GM21381 (cell line): ENCODE measurements around the gene SH3BP5L.

Experiments
- ATAC-seq: cut with Tn5 transposase; IDR thresholded peaks from one replicate; pipeline ENCODE4 v1.9.1; 2021; ENCODE audit warnings: mild to moderate bottlenecking, moderate library complexity; ENCODE audit not compliant: unreplicated experiment

The SH3BP5L gene

DNA sequence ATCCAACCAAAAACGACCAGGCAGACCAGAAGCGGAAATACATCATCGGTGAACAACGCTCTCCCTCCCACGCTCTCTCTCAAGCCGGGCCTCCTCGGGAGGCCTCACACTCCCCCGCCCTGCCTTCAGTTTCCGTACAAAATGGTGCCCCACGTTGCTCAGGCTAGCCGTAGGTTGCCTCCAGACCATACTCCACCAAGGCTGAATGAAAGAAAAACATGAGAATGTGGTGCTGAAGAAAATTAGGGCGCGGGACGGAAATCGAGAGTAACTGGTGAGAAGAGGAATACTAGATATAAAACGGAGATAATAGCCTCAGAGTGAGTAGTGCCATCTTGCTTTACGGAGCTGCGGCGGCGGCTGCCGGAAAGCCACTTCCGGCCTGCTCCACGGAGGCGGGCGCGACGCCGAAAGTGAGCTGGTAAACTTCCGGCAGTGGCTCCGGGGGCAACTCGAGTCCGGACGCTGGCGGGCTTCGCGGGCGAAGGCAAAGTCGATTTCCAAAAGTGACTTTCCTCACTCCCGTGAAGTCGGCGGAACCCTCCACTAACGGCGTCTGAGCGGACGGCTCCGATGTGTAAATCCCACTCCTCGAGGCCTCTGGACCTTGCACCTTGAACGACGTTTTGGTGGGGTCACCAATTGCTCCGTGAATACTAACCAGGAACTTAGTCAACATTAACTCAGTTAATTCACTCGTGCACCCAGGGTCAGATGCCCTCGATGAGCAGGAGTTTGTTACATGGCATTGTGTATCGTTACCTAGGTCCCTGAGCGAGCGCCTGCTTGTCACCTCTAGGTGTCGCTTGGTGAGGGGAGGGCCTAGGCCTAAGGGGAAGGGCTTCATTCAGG is at the start of gene SH3BP5L:
SH3BP5L (minus strand) TSS at position 7 of the 852 bp plus-strand sequence. CDS start 980 bp downstream, outside the sequence.
- peak; percentile 89 for ATAC-seq

DNA sequence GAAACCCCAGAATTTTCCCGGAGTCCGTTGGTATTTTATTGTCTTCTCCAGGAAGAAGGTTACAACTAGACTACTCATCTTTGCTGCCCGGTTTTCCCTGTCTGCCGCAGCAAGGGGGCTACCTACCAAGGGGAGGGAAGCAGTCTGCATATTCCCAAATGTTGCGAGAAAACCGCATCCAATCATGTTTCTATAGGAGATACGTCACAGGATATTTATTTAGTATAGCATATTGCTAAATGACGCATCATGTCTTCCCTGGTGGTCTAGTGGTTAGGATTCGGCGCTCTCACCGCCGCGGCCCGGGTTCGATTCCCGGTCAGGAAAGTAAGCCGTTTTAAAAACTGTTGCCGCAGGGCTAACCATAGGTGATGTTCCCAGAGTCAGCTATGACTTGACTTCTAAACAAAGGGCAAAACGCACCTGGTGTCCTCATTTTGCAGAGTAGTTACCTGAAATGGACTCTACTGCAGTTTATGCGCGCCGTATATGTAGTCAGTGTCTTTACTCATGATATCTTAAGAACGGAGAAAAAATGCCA is 48.3 kb upstream of the SH3BP5L start:
- ATAC-seq: peak; percentile 46

- ATAC-seq: peak; percentile 78
Observed at GRCh38 chr1:248873409-248873992, 47.8 kb upstream of the SH3BP5L start.

DNA sequence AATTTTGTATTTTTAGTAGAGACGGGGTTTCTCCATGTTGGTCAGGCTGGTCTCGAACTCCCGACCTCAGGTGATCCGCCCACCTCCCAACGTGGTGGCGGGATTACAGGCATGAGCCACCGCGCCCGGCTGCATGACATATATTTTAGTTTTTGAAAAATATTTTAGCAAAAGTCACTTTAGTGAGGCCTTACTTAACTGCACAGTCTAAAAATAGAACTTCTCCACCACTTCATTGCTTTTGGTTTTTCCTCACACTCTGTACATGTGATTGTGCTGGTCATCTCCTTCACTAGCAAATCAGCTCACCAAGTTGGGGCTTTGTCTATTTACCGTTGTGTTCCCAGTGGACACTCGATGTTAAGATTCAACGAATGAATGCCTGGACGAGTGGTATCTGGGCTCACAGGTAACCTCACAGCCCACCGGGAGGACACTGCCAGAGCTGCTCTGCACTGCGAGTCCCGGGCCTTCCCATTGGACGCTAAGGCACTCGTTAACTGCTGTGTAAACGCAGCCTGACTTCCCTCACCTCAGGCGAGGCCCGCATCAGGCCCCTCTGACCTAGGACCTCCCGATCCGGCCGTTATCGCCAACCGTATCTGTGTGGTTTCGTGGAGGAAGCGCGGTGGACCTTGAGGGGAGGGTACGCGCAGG is 47.2 kb upstream of the SH3BP5L start:
- peak; percentile 44 for ATAC-seq

DNA sequence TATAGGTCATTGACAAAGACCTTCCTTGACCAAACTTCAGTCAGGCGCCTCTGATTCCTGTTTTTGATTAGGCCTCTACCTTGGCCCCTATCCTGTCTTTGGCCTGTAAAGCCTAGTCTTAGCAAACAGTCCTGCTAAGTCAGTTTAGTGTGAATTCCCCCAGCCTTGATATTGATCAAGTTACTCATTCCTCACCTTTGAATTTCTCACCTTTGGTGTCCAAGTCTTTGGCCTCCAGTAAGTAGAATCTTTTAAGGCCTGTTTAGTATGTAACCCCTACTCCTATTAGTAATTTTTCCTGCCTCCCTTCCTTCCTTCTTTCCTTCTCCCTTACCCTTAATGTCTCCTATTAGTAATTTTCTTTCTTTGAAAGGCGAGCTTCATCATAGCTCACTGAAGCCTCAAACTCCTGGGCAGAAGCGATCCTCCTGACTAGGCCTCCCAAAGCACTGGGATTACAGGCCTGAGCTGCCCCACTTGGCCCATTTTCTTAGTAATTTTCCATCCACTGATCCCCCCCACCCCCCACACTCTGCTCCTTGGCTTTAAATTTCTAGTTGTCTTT is 46.2 kb upstream of the SH3BP5L start:
- ATAC-seq: no peak

GRCh38 chr1:248862998-248863881 is 37.5 kb upstream of the SH3BP5L start:
- ATAC-seq: peak; percentile 61

GRCh38 chr1:248862695-248862997 is 36.9 kb upstream of the SH3BP5L start:
- peak; percentile 9 for ATAC-seq

DNA sequence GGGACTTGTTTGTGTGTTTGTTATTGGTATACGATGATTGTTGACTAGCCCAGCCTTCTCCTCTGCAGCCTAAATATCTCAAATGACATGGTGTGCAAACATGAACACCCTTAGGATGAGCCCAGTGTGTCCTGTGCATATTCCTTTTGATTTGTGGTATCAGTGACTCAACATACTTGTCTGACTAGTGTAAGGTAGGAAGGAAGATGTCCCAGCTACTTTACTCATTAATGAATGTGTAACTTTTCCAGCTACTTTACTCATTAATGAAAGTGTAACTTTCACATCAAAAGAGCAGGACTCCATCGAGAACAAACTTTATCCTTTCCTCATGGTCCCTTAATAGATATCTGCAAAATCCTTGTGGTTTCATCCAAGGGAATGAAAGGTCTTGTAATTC is 35.9 kb upstream of the SH3BP5L start:
- no peak for ATAC-seq

DNA sequence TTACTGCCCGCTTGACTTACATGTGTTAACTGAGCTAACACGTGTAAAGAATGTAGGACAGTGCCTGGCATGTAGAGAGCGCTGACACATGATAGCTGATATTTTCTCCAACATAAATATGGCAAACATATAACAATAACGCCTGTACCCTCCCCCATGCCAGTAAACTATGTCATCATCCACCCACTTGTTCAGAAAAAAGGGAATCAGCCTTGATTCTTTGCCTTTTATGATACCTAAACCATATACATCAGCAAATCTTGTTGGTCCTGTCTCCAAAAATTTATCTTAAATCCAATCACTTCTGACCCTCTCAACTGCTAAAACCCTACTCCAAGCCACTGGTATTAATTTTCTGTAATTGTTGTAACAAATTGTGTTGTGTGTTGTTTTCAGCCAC is 34.3 kb upstream of the SH3BP5L start:
- no peak for ATAC-seq

DNA sequence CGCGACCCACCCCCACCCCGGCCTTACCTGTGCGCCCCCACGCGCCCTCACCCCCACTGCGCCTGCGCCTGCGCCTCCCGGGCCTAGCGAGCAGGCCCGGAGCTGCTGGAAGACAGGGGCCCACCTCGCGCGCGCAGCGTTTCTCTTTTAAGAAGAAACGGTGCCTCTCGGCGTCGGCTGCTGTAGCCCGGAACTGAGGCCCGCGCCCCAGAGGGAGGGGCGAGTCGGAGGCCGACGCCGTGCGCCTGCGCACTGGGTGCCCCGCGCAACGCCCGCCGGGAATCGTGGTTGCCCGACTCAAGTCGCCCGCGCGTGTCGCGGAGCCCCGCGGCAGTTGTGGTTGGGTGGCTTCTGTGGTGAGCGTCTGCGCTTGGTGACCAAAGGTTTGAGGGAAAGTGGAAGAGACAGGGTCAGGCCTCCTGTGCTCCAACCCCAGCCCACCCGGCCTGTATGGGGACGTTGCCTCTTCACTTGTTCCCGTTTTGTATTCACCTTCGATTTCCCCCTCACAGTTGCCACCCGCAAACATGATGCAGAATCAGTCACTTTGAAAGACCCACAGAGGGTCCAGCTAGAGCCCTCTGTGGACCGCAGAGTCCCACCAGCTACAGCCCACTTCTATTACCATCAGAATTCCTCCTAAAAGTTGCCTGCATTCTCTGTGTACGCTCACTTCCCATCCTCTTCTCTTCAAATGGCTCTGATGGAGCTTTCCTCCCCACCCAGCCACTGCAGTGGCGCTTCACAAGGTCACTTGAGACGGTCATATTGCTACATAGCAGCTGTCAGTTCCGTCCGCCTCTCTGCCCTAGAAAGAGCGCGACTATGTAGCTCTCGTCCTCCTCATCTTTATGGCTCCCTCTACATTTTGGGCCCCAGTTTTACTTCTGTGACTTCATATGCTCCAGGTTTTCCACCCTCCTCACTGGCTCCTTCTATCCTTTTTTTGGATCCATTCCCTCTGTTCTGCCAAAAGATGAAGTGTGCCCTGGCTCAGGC is 33.5 kb upstream of the SH3BP5L start, which contains the start of gene ZNF692:
ZNF692 (minus strand) TSS at position 195 of the 999 bp plus-strand sequence. CDS start 776 bp downstream, outside the sequence.
- peak; percentile 83 for ATAC-seq

DNA sequence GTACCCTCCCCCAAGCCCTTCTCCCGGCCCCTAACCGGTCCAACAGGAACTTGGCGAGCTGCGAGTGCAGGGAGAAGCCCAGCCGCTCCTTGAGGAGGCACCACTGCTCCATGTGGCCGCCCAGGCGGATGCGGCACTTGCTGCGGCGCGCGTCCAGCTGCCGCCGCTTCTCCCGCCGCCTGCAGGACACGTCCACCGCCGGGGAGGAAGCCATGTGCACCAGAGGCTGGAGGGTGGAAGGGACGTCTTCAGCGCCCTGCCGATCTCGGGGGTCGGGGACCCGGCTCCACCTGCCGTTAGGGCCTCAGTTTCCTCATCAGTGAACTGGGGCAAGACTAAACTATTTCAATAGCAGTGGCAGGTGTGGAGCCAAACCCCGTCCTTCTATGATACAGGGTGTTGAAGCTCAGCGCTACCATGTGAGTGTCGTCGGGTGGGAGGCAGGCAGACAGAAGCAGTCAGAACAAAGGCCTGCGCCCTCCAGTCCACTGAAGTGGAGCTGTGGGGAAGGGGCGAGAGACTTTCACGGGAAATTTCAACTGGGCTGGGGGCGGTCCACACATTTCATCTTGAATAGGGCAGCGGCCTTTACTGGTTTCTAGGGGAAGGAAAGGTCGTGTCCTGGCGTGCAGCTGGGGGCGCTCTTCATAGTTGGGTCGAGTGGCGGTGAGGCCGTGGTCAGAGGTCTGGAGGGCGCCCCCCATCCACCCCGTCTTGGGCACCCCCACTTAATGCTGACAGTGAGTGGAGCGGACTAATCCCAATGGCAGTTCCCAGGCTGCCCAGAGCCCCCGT is 32.6 kb upstream of the SH3BP5L start:
- ATAC-seq: peak; percentile 37

GRCh38 chr1:248857749-248858095 is 32.0 kb upstream of the SH3BP5L start:
- no peak for ATAC-seq

DNA sequence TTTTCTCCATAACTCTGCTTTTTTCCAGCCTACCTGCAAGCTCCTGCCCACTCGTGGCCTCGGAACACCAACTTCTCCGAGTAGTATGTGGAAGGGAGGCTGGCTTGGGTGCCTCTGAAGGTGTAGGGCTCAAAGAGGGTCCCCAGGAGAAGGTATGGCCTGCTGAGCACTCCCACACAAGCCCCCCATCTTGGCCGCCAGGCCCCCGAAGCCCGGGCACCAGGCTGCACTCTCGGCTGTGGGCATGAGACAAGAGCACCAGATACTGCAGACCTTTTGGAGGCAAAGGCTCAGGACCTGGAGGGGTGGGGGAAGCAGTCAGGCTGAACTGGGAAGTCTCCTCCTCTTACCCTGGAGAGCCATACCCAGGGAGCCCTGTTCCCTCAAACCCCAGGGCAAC is 31.5 kb upstream of the SH3BP5L start:
- no peak for ATAC-seq

- ATAC-seq: no peak
Observed at GRCh38 chr1:248856176-248856575, 30.5 kb upstream of the SH3BP5L start.

DNA sequence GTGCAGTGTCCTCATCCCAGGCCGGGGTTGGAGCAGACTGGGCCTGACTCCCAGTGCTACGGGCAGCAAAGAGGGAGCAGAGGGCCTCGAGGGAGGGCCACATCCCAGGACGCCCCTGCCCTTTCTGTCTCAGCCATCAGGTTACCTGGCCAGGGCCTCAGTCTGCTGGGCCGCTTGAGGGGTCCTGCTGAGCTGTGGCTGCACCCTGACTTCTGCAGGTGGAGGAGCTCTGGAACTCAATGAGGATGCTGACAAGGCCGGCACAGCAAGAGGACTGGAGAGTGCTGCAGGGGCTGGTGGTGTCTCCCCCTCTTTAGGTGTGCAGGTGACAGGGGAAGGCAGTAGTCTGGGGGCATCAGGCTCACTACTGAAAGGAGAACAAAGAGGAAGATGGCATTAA is 29.9 kb upstream of the SH3BP5L start:
- ATAC-seq: no peak

DNA sequence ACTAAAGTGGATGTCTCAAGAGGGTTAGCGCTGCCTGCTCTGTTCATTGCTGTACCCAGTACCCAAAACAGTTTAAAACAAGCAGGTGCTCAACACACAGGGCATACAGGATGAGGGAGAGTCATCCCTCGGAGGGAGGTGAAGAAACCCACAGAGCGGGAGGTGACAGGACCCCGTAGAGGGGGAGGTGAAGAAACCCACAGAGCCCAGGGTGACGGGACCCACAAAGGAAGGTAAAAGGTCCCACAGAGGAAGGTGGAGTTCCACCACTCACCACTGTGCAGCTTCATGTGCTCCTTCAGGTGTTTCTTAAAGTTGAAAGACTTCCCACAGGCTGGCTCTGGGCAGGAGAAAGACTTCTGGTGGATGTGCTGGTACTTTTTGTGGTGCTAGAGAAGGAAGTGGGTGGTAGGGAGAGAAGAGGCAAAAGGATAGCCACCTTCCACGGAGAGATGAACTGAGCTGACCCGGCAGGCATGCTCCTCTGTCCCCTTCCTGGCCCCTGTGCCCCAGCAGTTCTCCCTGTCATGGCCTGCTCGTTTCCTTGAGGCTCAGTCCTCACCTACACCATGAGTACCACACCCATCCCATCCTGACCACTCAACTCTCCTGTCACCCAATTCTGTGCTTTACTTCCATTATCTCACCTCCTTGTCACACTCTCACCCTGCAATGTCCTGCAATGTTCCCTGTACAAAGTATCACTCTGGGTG is 28.1 kb upstream of the SH3BP5L start:
- no peak for ATAC-seq

GRCh38 chr1:248852481-248853405 is 27.0 kb upstream of the SH3BP5L start:
- no peak for ATAC-seq
